Measurements from ENCODE around the gene DHX16. TPM values are rescaled to one million over a fixed set of nuclear protein-coding genes. Genes with fewer than 3 reads are reported as not detected.

The DHX16 gene
- total and polyA plus RNA-seq, 9 of the 15 experiments (the other 6 are each of a cell fraction or from before 2014, with no cell fraction given): 14.6 to 66.1 (median 47.5) TPM

- TF ChIP-seq ZNF263 (CRISPR knock-in tag; IDR thresholded peaks at IDR 0.05; ENCODE audit: borderline replicate concordance) (no peak), MXI1 (IDR thresholded peaks at IDR 0.05; ENCODE audit: low read depth, low read length) (no peak), ZZZ3 (IDR thresholded peaks at IDR 0.05) (no peak), ZC3H11A (IDR thresholded peaks at IDR 0.05; ENCODE audit: low read depth, low read length) (no peak), ZBTB49 (CRISPR knock-in tag; IDR thresholded peaks at IDR 0.05; ENCODE audit: borderline replicate concordance) (no peak), UBTF (IDR thresholded peaks at IDR 0.05; ENCODE audit: borderline replicate concordance in 1 of 2, low read depth in 2 of 2, low read length in 2 of 2) (0 out of 4 replicates have a peak, but pooled peaks of 1 of the 2 experiments have one; percentile 36), CREM (IDR thresholded peaks at IDR 0.05; ENCODE audit: low read depth) (no peak), ZBTB43 (CRISPR knock-in tag; IDR thresholded peaks at IDR 0.05) (no peak), SNIP1 (IDR thresholded peaks at IDR 0.05; ENCODE audit: low read depth) (no peak), SMAD1 (IDR thresholded peaks at IDR 0.05; ENCODE audit: low read depth, low read length, partially characterized antibody) (no peak), THAP12 (CRISPR knock-in tag; IDR thresholded peaks at IDR 0.05) (no peak), RUNX1 (IDR thresholded peaks at IDR 0.05; ENCODE audit: low read depth) (no peak), WHSC1 (IDR thresholded peaks at IDR 0.05; ENCODE audit: low read length) (no peak), KDM1A (IDR thresholded peaks at IDR 0.05) (no peak), NRF1 (conservative IDR thresholded peaks at IDR 0.05 in 1 of 2, IDR thresholded peaks at IDR 0.05 in 1 of 2) (no peak), RBM39 (optimal IDR thresholded peaks at IDR 0.05; ENCODE audit: low read depth, low read length) (no peak), SMAD2 (IDR thresholded peaks at IDR 0.05; ENCODE audit: low read depth, low read length) (no peak), GABPA (tag; conservative IDR thresholded peaks at IDR 0.05; ENCODE audit: low read depth) (0 out of 2 replicates have a peak, but pooled peaks have one; percentile 10), TEAD1 (CRISPR knock-in tag; IDR thresholded peaks at IDR 0.05) (no peak), OTX1 (CRISPR knock-in tag; IDR thresholded peaks at IDR 0.05) (0 out of 2 replicates have a peak, but pooled peaks have one; percentile 39)
Observed at GRCh38 chr6:30687659-30688431, 15.0 kb upstream of the DHX16 start (continued).

Measured in K562 (cell line).